K562 (cell line): Measurements from ENCODE around the gene ZSCAN29. TPM values are rescaled to one million over a fixed set of nuclear protein-coding genes. Genes with fewer than 3 reads are reported as not detected.

ENCODE experiments used
- BMI1 ChIP-seq: fragments of 150-350 bp; IDR thresholded peaks from 2 replicates; pipeline ENCODE4 v1.6.1; 2014; ENCODE audit warnings: low read length
- CXXC5 ChIP-seq: fragments of 250-450 bp; sonication (Bioruptor Pico); IDR thresholded peaks from 2 replicates; pipeline ENCODE4 v1.8.0; 2022; ENCODE audit warnings: inconsistent platforms, mild to moderate bottlenecking, moderate library complexity
- DIDO1 ChIP-seq: fragments of 450-650 bp; IDR thresholded peaks from 2 replicates; pipeline ENCODE4 v1.6.1; 2016; ENCODE audit warnings: low read depth, missing biosample characterization, missing genetic modification characterization
- FUS ChIP-seq: fragments of 200-400 bp; formaldehyde crosslinking; optimal IDR thresholded peaks from 2 replicates; pipeline ENCODE3; 2017; ENCODE audit warnings: low read depth, low read length
- HDAC6 ChIP-seq: IDR thresholded peaks from 2 replicates; pipeline ENCODE4 v1.6.1; 2012; ENCODE audit warnings: low read depth, mild to moderate bottlenecking, control low read depth, inconsistent platforms, low read length, moderate library complexity
- HMG20A ChIP-seq: fragments of 450-650 bp; formaldehyde crosslinking; conservative IDR thresholded peaks from 2 replicates; pipeline ENCODE4 v1.4.0; 2020; ENCODE audit warnings: mild to moderate bottlenecking, mixed read lengths
- MED1 ChIP-seq: sonication (generic); formaldehyde crosslinking; IDR thresholded peaks from 2 replicates; pipeline ENCODE4 v1.8.1; 2023; ENCODE audit warnings: missing genetic modification reagents, borderline replicate concordance
- NCOA1 ChIP-seq: fragments of 450-650 bp; IDR thresholded peaks from 2 replicates; pipeline ENCODE4 v1.6.1; 2016; ENCODE audit warnings: low read depth
- PHB2 ChIP-seq: fragments of 450-650 bp; IDR thresholded peaks from 2 replicates; pipeline ENCODE4 v1.6.1; 2017; ENCODE audit warnings: low read depth
- PHF8 ChIP-seq: fragments of 200-600 bp; sonication (generic); IDR thresholded peaks from 2 replicates; pipeline ENCODE4 v1.6.1; 2012; ENCODE audit warnings: mixed run types, mild to moderate bottlenecking, inconsistent platforms, low read length, moderate library complexity, borderline replicate concordance
- SAP30 ChIP-seq: fragments of 200-600 bp; sonication (generic); IDR thresholded peaks from 2 replicates; pipeline ENCODE4 v1.6.1; 2012; ENCODE audit warnings: borderline replicate concordance, low read depth, mild to moderate bottlenecking, moderate library complexity, low read length, control low read depth, inconsistent platforms; ENCODE audit not compliant: insufficient read depth, poor library complexity, severe bottlenecking
- SPI1 ChIP-seq: IDR thresholded peaks from 2 replicates; pipeline ENCODE4 v1.6.1; 2011; ENCODE audit warnings: low read depth, low read length, control low read depth, borderline replicate concordance
- TEAD4 ChIP-seq, 2 experiments: sonication (generic) in 1 of 2; formaldehyde crosslinking in 1 of 2; IDR thresholded peaks; 2 replicates each; pipeline versions ENCODE4 v1.6.1 to v1.8.0; 2012 to 2022; ENCODE audit warnings: borderline replicate concordance in 1 of 2, inconsistent platforms in 1 of 2, low read length in 1 of 2, mild to moderate bottlenecking in 1 of 2, missing genetic modification reagents in 1 of 2
- ZBTB34 ChIP-seq: fragments of 250-450 bp; sonication (Bioruptor Pico); IDR thresholded peaks from 2 replicates; pipeline ENCODE4 v1.8.0; 2021; ENCODE audit warnings: mild to moderate bottlenecking, moderate library complexity
- ZNF143 ChIP-seq: sonication (generic); formaldehyde crosslinking; IDR thresholded peaks from 2 replicates; pipeline ENCODE4 v1.9.0; 2022; ENCODE audit warnings: mild to moderate bottlenecking, missing genetic modification reagents
- ZNF586 ChIP-seq: fragments of 450-650 bp; formaldehyde crosslinking; conservative IDR thresholded peaks from 2 replicates; pipeline ENCODE4 v1.4.0; 2020; ENCODE audit warnings: mild to moderate bottlenecking, moderate library complexity
- ZNF764 ChIP-seq: fragments of 250-450 bp; sonication (Bioruptor Pico); IDR thresholded peaks from 2 replicates; pipeline ENCODE4 v1.4.0; 2020; ENCODE audit warnings: low read depth, mild to moderate bottlenecking, moderate library complexity
- ZNF766 ChIP-seq: fragments of 200-800 bp; sonication (Bioruptor generic); conservative IDR thresholded peaks from 2 replicates; pipeline ENCODE4 v1.6.1; 2016; ENCODE audit warnings: missing genetic modification characterization, missing compliant biosample characterization
- polyA plus RNA-seq, 8 experiments: library from polyadenylated mRNA; depleted of rRNA in 4 of 8; stranded (reverse) in 5 of 8; unstranded in 3 of 8; fragments of >200 nt; fragmentation: Nextera tagmentation in 2 of 8; fragmentation: Illumina TruSeq in 1 of 8; extraction: Ambion mirVana in 2 of 8; extraction: Trizol in 1 of 8; gene quantifications; 2 replicates each; pipeline versions ENCODE4 v1.2.1 to v1.2.3, GENCODE V29; 2011 to 2014; ENCODE audit warnings: inconsistent platforms in 1 of 8, missing spikeins in 1 of 8
- total RNA-seq, 7 experiments: library from RNA; depleted of rRNA in 6 of 7; stranded (reverse); fragments of >200 nt in 6 of 7; fragmentation: Illumina TruSeq in 2 of 7; extraction: Trizol in 2 of 7; gene quantifications; 2 replicates each; pipeline versions ENCODE4 v1.2.1 to v1.2.3, GENCODE V29; 2011 to 2021; ENCODE audit warnings: low replicate concordance in 1 of 7
- TF ChIP-seq, protein P1 (sequence below): fragments of 450-650 bp; IDR thresholded peaks from 2 replicates; pipeline ENCODE4 v1.6.1; 2016; ENCODE audit warnings: mild to moderate bottlenecking
- TF ChIP-seq, protein P2 (sequence below): IDR thresholded peaks from 3 replicates; pipeline ENCODE4 v1.6.1; 2011; ENCODE audit warnings: borderline replicate concordance, mild to moderate bottlenecking; ENCODE audit not compliant: insufficient read length, insufficient read depth

Gene ZSCAN29
- total and polyA plus RNA-seq, 9 of the 15 experiments (the other 6 are each of a cell fraction or from before 2014, with no cell fraction given): 2.5 to 28.6 (median 19.7) TPM

GRCh38 chr15:43370975-43371974 is at the start of gene ZSCAN29, which contains the start of gene TUBGCP4 (continued):
- TF ChIP-seq, protein P1, sequence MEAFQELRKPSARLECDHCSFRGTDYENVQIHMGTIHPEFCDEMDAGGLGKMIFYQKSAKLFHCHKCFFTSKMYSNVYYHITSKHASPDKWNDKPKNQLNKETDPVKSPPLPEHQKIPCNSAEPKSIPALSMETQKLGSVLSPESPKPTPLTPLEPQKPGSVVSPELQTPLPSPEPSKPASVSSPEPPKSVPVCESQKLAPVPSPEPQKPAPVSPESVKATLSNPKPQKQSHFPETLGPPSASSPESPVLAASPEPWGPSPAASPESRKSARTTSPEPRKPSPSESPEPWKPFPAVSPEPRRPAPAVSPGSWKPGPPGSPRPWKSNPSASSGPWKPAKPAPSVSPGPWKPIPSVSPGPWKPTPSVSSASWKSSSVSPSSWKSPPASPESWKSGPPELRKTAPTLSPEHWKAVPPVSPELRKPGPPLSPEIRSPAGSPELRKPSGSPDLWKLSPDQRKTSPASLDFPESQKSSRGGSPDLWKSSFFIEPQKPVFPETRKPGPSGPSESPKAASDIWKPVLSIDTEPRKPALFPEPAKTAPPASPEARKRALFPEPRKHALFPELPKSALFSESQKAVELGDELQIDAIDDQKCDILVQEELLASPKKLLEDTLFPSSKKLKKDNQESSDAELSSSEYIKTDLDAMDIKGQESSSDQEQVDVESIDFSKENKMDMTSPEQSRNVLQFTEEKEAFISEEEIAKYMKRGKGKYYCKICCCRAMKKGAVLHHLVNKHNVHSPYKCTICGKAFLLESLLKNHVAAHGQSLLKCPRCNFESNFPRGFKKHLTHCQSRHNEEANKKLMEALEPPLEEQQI: 0 out of 2 replicates have a peak, but pooled peaks have one; percentile 48
- no peak for TF ChIP-seq ZNF766
- TF ChIP-seq CXXC5 (CRISPR knock-in tag): peak; percentile 50
- TF ChIP-seq ZBTB34: no peak
- TF ChIP-seq HMG20A (CRISPR knock-in tag): no peak
- TF ChIP-seq ZNF143 (CRISPR knock-in tag): no peak
- TF ChIP-seq PHB2: no peak
- TF ChIP-seq BMI1: no peak
- TF ChIP-seq PHF8: peak; percentile 93; the same call in 1 of the 2 replicates
- TF ChIP-seq SAP30: peak; percentile 50
- 0 out of 2 replicates have a peak, but pooled peaks have one; percentile 25 for TF ChIP-seq NCOA1
- TF ChIP-seq DIDO1 (tag): no peak
- no peak for TF ChIP-seq ZNF586 (CRISPR knock-in tag)
- TF ChIP-seq HDAC6: no peak
- TF ChIP-seq MED1 (CRISPR knock-in tag): no peak
- TF ChIP-seq, protein P2, sequence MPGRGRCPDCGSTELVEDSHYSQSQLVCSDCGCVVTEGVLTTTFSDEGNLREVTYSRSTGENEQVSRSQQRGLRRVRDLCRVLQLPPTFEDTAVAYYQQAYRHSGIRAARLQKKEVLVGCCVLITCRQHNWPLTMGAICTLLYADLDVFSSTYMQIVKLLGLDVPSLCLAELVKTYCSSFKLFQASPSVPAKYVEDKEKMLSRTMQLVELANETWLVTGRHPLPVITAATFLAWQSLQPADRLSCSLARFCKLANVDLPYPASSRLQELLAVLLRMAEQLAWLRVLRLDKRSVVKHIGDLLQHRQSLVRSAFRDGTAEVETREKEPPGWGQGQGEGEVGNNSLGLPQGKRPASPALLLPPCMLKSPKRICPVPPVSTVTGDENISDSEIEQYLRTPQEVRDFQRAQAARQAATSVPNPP: no peak
- TF ChIP-seq FUS: no peak
- TF ChIP-seq SPI1: no peak
- no peak for TF ChIP-seq ZNF764 (CRISPR knock-in tag)
- peak; percentile 40; the same call in 1 of the 2 replicates for TF ChIP-seq TEAD4 (IDR thresholded peaks at IDR 0.05; ENCODE audit: low read length)
- no peak for TF ChIP-seq TEAD4 (CRISPR knock-in tag; IDR thresholded peaks at IDR 0.05; ENCODE audit: borderline replicate concordance)
